Gastrocnemius medialis (tissue), 4 donors: Measurements from ENCODE around the gene FXYD7. TPM values are rescaled to one million over a fixed set of nuclear protein-coding genes. Genes with fewer than 3 reads are reported as not detected.

Experiments
- ATAC-seq, 2 donors: fragments of 150-250 bp; one replicate each; pipeline ENCODE4 v1.9.1; 2016
- DNase-seq, 2 donors: peaks; one replicate each; pipeline ENCODE4 v3.0.0-alpha.2; 2019
- H3K27ac ChIP-seq, 4 donors: fragments of 200-600 bp; sonication (generic); 1 replicate in 1 of 4; 2 replicates in 3 of 4; pipeline ENCODE4 v1.5.1; 2016 to 2018; ENCODE audit warnings: mild to moderate bottlenecking in 2 of 4, moderate library complexity in 1 of 4
- H3K27me3 ChIP-seq, 3 donors: fragments of 200-600 bp; sonication (generic) in 2 of 3; 1 replicate in 1 of 3; 2 replicates in 2 of 3; pipeline versions ENCODE4 v1.5.1 to v1.6.0; 2016 to 2019; ENCODE audit warnings: mild to moderate bottlenecking in 1 of 3, moderate library complexity in 1 of 3
- H3K36me3 ChIP-seq, 2 donors: fragments of 200-600 bp; sonication (generic) in 1 of 2; one replicate each; pipeline ENCODE4 v1.5.1; 2017 to 2018
- H3K4me1 ChIP-seq, 2 donors: fragments of 200-600 bp; sonication (generic) in 1 of 2; one replicate each; pipeline ENCODE4 v1.5.1; 2016 to 2017; ENCODE audit warnings: mild to moderate bottlenecking in 2 of 2
- H3K4me3 ChIP-seq, 4 donors: fragments of 200-600 bp; sonication (generic) in 3 of 4; 1 replicate in 1 of 4; 2 replicates in 3 of 4; pipeline ENCODE4 v1.5.1; 2016 to 2019; ENCODE audit warnings: mild to moderate bottlenecking in 2 of 4
- H3K9me3 ChIP-seq, 3 donors: fragments of 200-600 bp; sonication (generic) in 2 of 3; 1 replicate in 1 of 3; 2 replicates in 2 of 3; pipeline ENCODE4 v1.5.1; 2016 to 2019
- CTCF ChIP-seq, 5 experiments: fragments of 450-650 bp in 3 of 5; fragments of 200-600 bp in 2 of 5; sonication (generic) in 2 of 5; IDR thresholded peaks in 4 of 5; conservative IDR thresholded peaks in 1 of 5; 1 replicate in 4 of 5; 2 replicates in 1 of 5; pipeline ENCODE4 v1.5.1; 2016 to 2019; ENCODE audit warnings: antibody characterized with exemption in 5 of 5, mild to moderate bottlenecking in 3 of 5, moderate library complexity in 3 of 5
- POLR2A ChIP-seq, 2 donors: fragments of 450-650 bp; IDR thresholded peaks; one replicate each; pipeline ENCODE4 v1.6.1; 2017; ENCODE audit warnings: antibody characterized with exemption in 2 of 2, mild to moderate bottlenecking in 2 of 2, moderate library complexity in 2 of 2
- in situ Hi-C, 4 donors: fragments of 200-750 bp; cut with MboI; loops; one replicate each; pipeline versions ENCODE4 v1.15.0 to v1.8.0; 2017; ENCODE audit warnings: low sequenced_read_pairs in 4 of 4
- intact Hi-C: fragments of 100-400 bp; cut with DNase I; formaldehyde crosslinking; loops from one replicate; pipeline ENCODE4 v1.15.1; 2023; ENCODE audit warnings: low total_unique reads
- total RNA-seq, 4 donors: library from RNA; depleted of rRNA; stranded (reverse); fragments of >200 nt; gene quantifications; one replicate each; pipeline versions ENCODE4 v1.1.0 to v1.2.3, GENCODE V29; 2016

The FXYD7 gene
- total RNA-seq, 4 donors from 2014 or later = 0.40 TPM; not detected in 3

DNA sequence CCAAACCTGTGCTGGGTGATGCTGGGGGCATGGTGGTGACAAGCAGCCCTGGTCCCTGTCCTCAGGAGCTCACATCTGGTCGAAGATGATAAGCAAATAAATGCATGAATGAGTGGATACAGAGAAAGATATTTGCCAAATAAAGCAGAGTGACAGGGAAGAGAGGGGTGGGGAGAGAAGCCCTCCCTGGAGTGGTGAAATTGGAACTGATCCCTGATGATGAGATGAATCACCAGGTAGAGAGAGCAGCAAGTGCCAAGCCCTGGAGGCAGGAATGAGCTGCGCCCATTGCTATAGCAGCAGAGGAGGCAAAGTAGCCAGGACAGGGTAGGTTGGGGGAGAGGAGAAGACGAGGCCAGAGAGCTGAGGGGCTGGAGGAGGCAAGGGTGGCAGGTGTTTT, 25.1 kb downstream of the FXYD7 start:
- no peak for ATAC-seq
- no peaks in the 10 kb centered on the region for H3K9me3 ChIP-seq
- intact Hi-C loops = no loop called here
- TF ChIP-seq CTCF (IDR thresholded peaks at IDR 0.05 in 4 of 5, conservative IDR thresholded peaks at IDR 0.05 in 1 of 5) (no peak), POLR2A (IDR thresholded peaks at IDR 0.05) (no peak)
- in situ Hi-C loops = no loop called here
- peaks cover 0 to 23% of the 10 kb centered on the region in 2 donors for H3K36me3 ChIP-seq
- no peak overlapping the region for H3K27ac ChIP-seq
- H3K4me1 ChIP-seq = no peaks in the 10 kb centered on the region
- H3K27me3 ChIP-seq = no peaks in the 10 kb centered on the region
- no peak for DNase-seq
- H3K4me3 ChIP-seq = no peak overlapping the region

DNA sequence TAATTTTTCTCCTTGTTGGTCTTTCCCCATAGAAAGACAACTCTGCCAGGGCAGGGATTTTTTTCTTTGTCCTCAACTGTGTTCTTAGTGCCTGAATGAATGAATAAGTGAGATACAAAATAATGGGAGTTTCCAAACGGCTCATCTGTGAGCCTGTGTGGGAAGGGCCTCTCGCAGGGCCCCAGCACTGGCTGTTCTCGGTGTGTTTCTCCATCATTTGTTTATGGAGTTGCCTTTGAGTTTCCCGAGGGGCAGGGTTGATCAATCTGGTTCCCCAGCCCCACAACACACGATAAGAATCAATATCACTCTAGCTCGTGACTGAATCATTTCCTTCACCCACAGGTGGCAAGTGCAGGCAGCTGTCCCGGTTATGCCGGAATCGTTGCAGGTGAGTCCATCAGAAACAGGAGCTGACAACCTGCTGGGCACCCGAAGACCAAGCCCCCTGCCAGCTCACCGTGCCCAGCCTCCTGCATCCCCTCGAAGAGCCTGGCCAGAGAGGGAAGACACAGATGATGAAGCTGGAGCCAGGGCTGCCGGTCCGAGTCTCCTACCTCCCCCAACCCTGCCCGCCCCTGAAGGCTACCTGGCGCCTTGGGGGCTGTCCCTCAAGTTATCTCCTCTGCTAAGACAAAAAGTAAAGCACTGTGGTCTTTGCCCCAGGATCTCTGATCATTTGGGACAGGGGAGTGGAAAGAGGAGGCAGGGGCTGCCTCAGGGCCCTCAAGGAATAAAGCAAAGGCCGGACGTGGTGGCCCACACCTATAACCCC, 26.4 kb downstream of the FXYD7 start:
- Histone ChIP-seq H3K27ac (no peak overlapping the region), H3K4me1 (no peaks in the 10 kb centered on the region), H3K9me3 (no peaks in the 10 kb centered on the region), H3K27me3 (no peaks in the 10 kb centered on the region), H3K4me3 (no peak overlapping the region), H3K36me3 (peaks cover 0 to 17% of the 10 kb centered on the region in 2 donors)
- no peak for TF ChIP-seq CTCF (IDR thresholded peaks at IDR 0.05 in 4 of 5, conservative IDR thresholded peaks at IDR 0.05 in 1 of 5)
- in situ Hi-C loops = no loop called here
- ATAC-seq (no peak), DNase-seq (no peak)
- intact Hi-C loops = no loop called here

DNA sequence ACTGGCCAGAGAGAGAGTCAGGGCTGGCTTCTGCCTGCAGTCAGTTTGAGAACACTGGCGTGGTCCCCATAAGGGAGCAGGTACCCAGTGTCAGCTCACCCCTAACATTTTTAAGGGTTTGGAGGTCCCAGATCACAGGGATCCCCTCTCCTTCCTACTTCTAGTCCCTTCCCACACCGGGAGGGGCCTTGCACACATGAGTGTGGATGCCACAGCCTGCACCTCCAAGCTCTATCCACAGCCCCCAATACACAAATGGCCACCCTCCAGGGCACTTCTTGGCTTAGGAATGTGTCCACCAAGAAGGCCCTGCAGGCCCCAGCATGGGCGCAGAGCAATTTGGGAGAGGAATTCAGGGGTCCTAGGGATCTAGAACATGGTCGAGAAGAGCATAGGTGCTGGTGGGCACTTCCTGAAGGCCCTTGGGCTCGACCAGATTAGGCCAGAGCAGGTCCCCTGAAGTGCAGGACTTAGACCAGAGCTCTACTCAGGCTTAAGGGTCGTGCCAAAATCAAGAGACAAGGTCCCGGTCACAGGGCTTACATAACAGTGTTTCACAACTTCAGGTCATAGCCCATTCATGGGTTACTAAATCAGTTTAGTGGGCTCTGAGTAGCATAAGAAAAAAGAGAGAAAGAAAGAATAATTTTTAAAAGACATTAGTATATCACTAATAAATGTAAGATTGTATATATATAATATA, 27.5 kb downstream of the FXYD7 start:
- in situ Hi-C loops = no loop called here
- no peak for TF ChIP-seq CTCF (IDR thresholded peaks at IDR 0.05 in 4 of 5, conservative IDR thresholded peaks at IDR 0.05 in 1 of 5)
- ATAC-seq (no peak), DNase-seq (no peak)
- intact Hi-C loops = no loop called here
- H3K27ac ChIP-seq = no peak overlapping the region
- no peak overlapping the region for H3K4me3 ChIP-seq
- no peaks in the 10 kb centered on the region for H3K27me3 ChIP-seq
- H3K9me3 ChIP-seq = no peaks in the 10 kb centered on the region
- H3K4me1 ChIP-seq = no peaks in the 10 kb centered on the region
- peaks cover 0 to 12% of the 10 kb centered on the region in 2 donors for H3K36me3 ChIP-seq

DNA sequence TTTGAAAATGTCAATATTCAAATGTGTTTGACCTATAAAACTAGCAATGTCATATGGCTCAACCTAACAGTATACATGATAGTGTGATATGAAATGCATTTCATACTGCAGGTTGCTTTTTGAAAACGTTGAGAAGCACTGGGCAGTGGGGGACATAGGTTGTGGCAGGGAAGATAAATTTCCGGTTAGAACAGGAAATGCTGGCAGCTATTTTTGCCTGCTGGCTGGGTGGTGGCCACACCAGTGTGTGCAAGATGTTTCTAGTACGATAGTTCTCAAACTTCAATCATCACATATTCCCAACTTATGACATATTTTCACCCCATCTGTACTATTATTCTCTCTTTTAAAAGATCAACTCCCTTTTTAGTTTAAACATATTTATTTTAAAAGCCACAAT, 28.7 kb downstream of the FXYD7 start:
- intact Hi-C loops = no loop called here
- peaks cover 0 to 1% of the 10 kb centered on the region in 2 donors for H3K36me3 ChIP-seq

More for the DNA sequence above, 28.7 kb downstream of the FXYD7 start:
- DNase-seq (no peak), ATAC-seq (no peak)
- no peaks in the 10 kb centered on the region for H3K27me3 ChIP-seq
- H3K4me3 ChIP-seq = no peak overlapping the region
- no peaks in the 10 kb centered on the region for H3K9me3 ChIP-seq
- TF ChIP-seq POLR2A (IDR thresholded peaks at IDR 0.05) = no peak
- no peak for TF ChIP-seq CTCF (IDR thresholded peaks at IDR 0.05 in 4 of 5, conservative IDR thresholded peaks at IDR 0.05 in 1 of 5)
- H3K4me1 ChIP-seq = no peaks in the 10 kb centered on the region
- in situ Hi-C loops = no loop called here
- H3K27ac ChIP-seq = no peak overlapping the region
